GM13976 (cell line): ENCODE results near the gene GRIN3A.
"Not testable (repeated sequence)": the region's sequence is repeated elsewhere in the genome, so short reads cannot be mapped to it uniquely, and the experiment has no call there.

Experiments used
- DNase-seq: peaks from one replicate; pipeline ENCODE4 v3.0.0; 2012; ENCODE audit warnings: low spot score
- CTCF ChIP-seq: IDR thresholded peaks from 2 replicates; pipeline ENCODE4 v1.5.1; 2012; ENCODE audit warnings: borderline replicate concordance, mild to moderate bottlenecking; ENCODE audit not compliant: insufficient read depth; ENCODE audit errors: extremely low read depth, missing control alignments, control extremely low read depth
- in situ Hi-C: fragments of 300-500 bp; cut with MboI; formaldehyde crosslinking; loops from one replicate; pipeline ENCODE4 v1.12.0; 2022; ENCODE audit warnings: low sequenced_read_pairs, mixed read lengths, inconsistent platforms; ENCODE audit not compliant: unreplicated experiment

GRIN3A gene

GRCh38 chr9:101564252-101564651 lies 174.2 kb downstream of the GRIN3A start:
- DNase-seq, result no peak
- in situ Hi-C loops, result no loop called here
- TF ChIP-seq CTCF, result no peak

GRCh38 chr9:101562966-101563365 lies 175.5 kb downstream of the GRIN3A start:
- no peak for DNase-seq
- no peak for TF ChIP-seq CTCF
- in situ Hi-C loops, result no loop called here

GRCh38 chr9:101561740-101562139 lies 176.7 kb downstream of the GRIN3A start:
- DNase-seq, result no peak
- in situ Hi-C loops, result no loop called here
- no peak for TF ChIP-seq CTCF

GRCh38 chr9:101549472-101550098 lies 188.9 kb downstream of the GRIN3A start:
- DNase-seq, in situ Hi-C loops: not testable (repeated sequence)

GRCh38 chr9:101543098-101543735 lies 195.2 kb downstream of the GRIN3A start:
- no peak for TF ChIP-seq CTCF
- DNase-seq, result no peak
- in situ Hi-C loops, result no loop called here

- in situ Hi-C loops, result no loop called here
- no peak for TF ChIP-seq CTCF
- no peak for DNase-seq
These were observed 198.4 kb downstream of the GRIN3A start for GRCh38 chr9:101540069-101540468.

- DNase-seq, result no peak
- in situ Hi-C loops, result no loop called here
- no peak for TF ChIP-seq CTCF
These were observed 201.5 kb downstream of the GRIN3A start for GRCh38 chr9:101536938-101537337.
